K562 (cell line): Measurements from ENCODE around the gene MYO3A. TPM values are rescaled to one million over a fixed set of nuclear protein-coding genes. Genes with fewer than 3 reads are reported as not detected.

Experiments
- ATAC-seq: fragments of 200-7000 bp; cut with Tn5 transposase; 3 replicates; pipeline ENCODE4 v1.9.1; 2020; ENCODE audit warnings: moderate library complexity
- BruUV-seq: library from RNA; stranded (reverse); fragments of 400-500 nt; replicated peaks from 2 replicates; lab custom pipeline; 2021; lab: Mats Ljungman, UMichigan
- CTCF ChIA-PET: fragments of 300-600 bp; formaldehyde crosslinking; extraction: SDS; loops from one replicate; lab custom pipeline; 2021; ENCODE audit warnings: low intra/inter-chr PET ratio; lab: Yijun Ruan, JAX
- POLR2A ChIA-PET: fragments of 300-600, 350-650 bp; sonication (Branson Sonifier 250); formaldehyde crosslinking; extraction: SDS; loops from one replicate; lab custom pipeline; 2021; ENCODE audit warnings: antibody characterized with exemption, inconsistent platforms; lab: Yijun Ruan, JAX
- DNase-seq, 4 experiments: peaks; one replicate each; pipeline versions ENCODE4 v3.0.0 to v3.0.0-alpha.2; 2011 to 2018; ENCODE audit warnings: low spot score in 3 of 4, mixed read lengths in 3 of 4; ENCODE audit errors: extremely low read depth in 1 of 4
- FAIRE-seq: peaks from 2 replicates; lab custom pipeline; 2011; peaks lifted over from hg19 to GRCh38; lab: Jason Lieb, UNC
- H2AFZ ChIP-seq: 2 replicates; pipeline ENCODE4 v1.6.0; 2011; ENCODE audit warnings: low read depth, low read length, control low read depth, inconsistent platforms
- H3K27ac ChIP-seq: fragments of 200-600 bp; 3 replicates; pipeline ENCODE4 v1.8.0; 2011; ENCODE audit warnings: low read depth, mild to moderate bottlenecking, control low read depth, inconsistent platforms, low read length, moderate library complexity, mixed read lengths; ENCODE audit errors: extremely low read depth
- H3K27me3 ChIP-seq, 2 experiments: fragments of 300-600 bp in 1 of 2; 2 replicates in 1 of 2; 3 replicates in 1 of 2; pipeline versions ENCODE4 v1.6.0 to v1.8.0; 2011; ENCODE audit warnings: inconsistent platforms in 2 of 2, low read length in 2 of 2, mild to moderate bottlenecking in 1 of 2, mixed read lengths in 1 of 2, moderate library complexity in 1 of 2; ENCODE audit not compliant: control insufficient read depth in 2 of 2, insufficient read depth in 2 of 2
- H3K36me3 ChIP-seq: fragments of 300-600 bp; 3 replicates; pipeline ENCODE4 v1.8.0; 2011; ENCODE audit warnings: mild to moderate bottlenecking, low read length, inconsistent platforms; ENCODE audit not compliant: control insufficient read depth, insufficient read depth
- H3K4me1 ChIP-seq, 2 experiments: fragments of 200-600 bp in 1 of 2; replicated peaks in 1 of 2; 2 replicates in 1 of 2; 3 replicates in 1 of 2; pipeline versions ENCODE4 v1.5.1 to v1.8.0; 2011; ENCODE audit warnings: inconsistent platforms in 2 of 2, low read length in 2 of 2, mild to moderate bottlenecking in 1 of 2, mixed read lengths in 1 of 2, moderate library complexity in 1 of 2; ENCODE audit not compliant: control insufficient read depth in 2 of 2, insufficient read depth in 2 of 2
- H3K4me2 ChIP-seq: 2 replicates; pipeline ENCODE4 v1.6.1; 2011; ENCODE audit warnings: low read length, control low read depth, inconsistent platforms, mixed read lengths; ENCODE audit not compliant: insufficient read depth
- H3K4me3 ChIP-seq: fragments of 200-600 bp; sonication (generic), shearing (Covaris generic); 2 replicates; pipeline ENCODE4 v1.5.1; 2016; ENCODE audit warnings: control low read depth, inconsistent platforms
- H3K79me2 ChIP-seq: fragments of 200-600 bp; 3 replicates; pipeline ENCODE4 v1.8.0; 2011; ENCODE audit warnings: low read length, inconsistent platforms; ENCODE audit not compliant: control insufficient read depth, insufficient read depth
- H3K9ac ChIP-seq, 2 experiments: 2 replicates each; pipeline versions ENCODE4 v1.6.0 to v1.6.1; 2011; ENCODE audit warnings: low read depth in 2 of 2, low read length in 2 of 2, control low read depth in 1 of 2, inconsistent platforms in 1 of 2, mild to moderate bottlenecking in 1 of 2, mixed read lengths in 1 of 2; ENCODE audit not compliant: insufficient read depth in 1 of 2
- H3K9me1 ChIP-seq: one replicate; pipeline ENCODE4 v1.6.0; 2011; ENCODE audit warnings: inconsistent platforms, mild to moderate bottlenecking, low read length, moderate library complexity; ENCODE audit not compliant: control insufficient read depth, insufficient read depth
- H3K9me3 ChIP-seq: replicated peaks from 2 replicates; pipeline ENCODE4 v1.5.1; 2011; ENCODE audit warnings: low read depth, low read length, inconsistent platforms; ENCODE audit not compliant: control insufficient read depth, insufficient read depth
- H4K20me1 ChIP-seq: replicated peaks from 2 replicates; pipeline ENCODE4 v1.6.1; 2011; ENCODE audit warnings: low read length, inconsistent platforms, mixed read lengths; ENCODE audit not compliant: control insufficient read depth, insufficient read depth
- DIDO1 ChIP-seq: fragments of 450-650 bp; IDR thresholded peaks from 2 replicates; pipeline ENCODE4 v1.6.1; 2016; ENCODE audit warnings: low read depth, missing biosample characterization, missing genetic modification characterization
- ETV5 ChIP-seq: sonication (generic); formaldehyde crosslinking; IDR thresholded peaks from 2 replicates; pipeline ENCODE4 v1.4.0; 2020; ENCODE audit warnings: low read depth, mild to moderate bottlenecking, missing genetic modification reagents
- FUS ChIP-seq: fragments of 200-400 bp; formaldehyde crosslinking; optimal IDR thresholded peaks from 2 replicates; pipeline ENCODE3; 2017; ENCODE audit warnings: low read depth, low read length
- HDAC2 ChIP-seq: fragments of 450-650 bp; IDR thresholded peaks from 2 replicates; pipeline ENCODE4 v1.6.1; 2016; ENCODE audit warnings: mild to moderate bottlenecking
- MAZ ChIP-seq, 2 experiments: fragments of 450-650 bp in 1 of 2; sonication (generic) in 1 of 2; formaldehyde crosslinking; IDR thresholded peaks in 1 of 2; conservative IDR thresholded peaks in 1 of 2; 2 replicates each; pipeline versions ENCODE4 v1.4.0 to v1.5.0; 2020; ENCODE audit warnings: mild to moderate bottlenecking in 1 of 2, missing genetic modification reagents in 1 of 2
- NFIC ChIP-seq: fragments of 450-650 bp; IDR thresholded peaks from 2 replicates; pipeline ENCODE4 v1.6.1; 2017; ENCODE audit warnings: mild to moderate bottlenecking, inconsistent platforms
- PHF8 ChIP-seq: fragments of 200-600 bp; sonication (generic); IDR thresholded peaks from 2 replicates; pipeline ENCODE4 v1.6.1; 2012; ENCODE audit warnings: mixed run types, mild to moderate bottlenecking, inconsistent platforms, low read length, moderate library complexity, borderline replicate concordance
- PHTF2 ChIP-seq: fragments of 250-450 bp; sonication (Bioruptor Pico); IDR thresholded peaks from 2 replicates; pipeline ENCODE4 v1.5.0; 2021; ENCODE audit warnings: mild to moderate bottlenecking
- SMARCA4 ChIP-seq: fragments of 450-650 bp; IDR thresholded peaks from 2 replicates; pipeline ENCODE4 v1.6.1; 2016
- SUPT5H ChIP-seq: fragments of 450-650 bp; IDR thresholded peaks from 2 replicates; pipeline ENCODE4 v1.6.1; 2016
- ZFP1 ChIP-seq: fragments of 450-650 bp; formaldehyde crosslinking; IDR thresholded peaks from 2 replicates; pipeline ENCODE4 v1.4.0; 2020; ENCODE audit warnings: mild to moderate bottlenecking, mixed read lengths
- WGBS: fragments of 100-300 bp; shearing (Covaris generic); methylation state at CpG from one replicate; pipeline ENCODE4 v1.1.6; 2016; ENCODE audit warnings: low coverage, mixed read lengths; ENCODE audit not compliant: insufficient coverage; ENCODE audit errors: missing lambda C conversion rate; 5-methylcytosine and 5-hydroxymethylcytosine counted together
- in situ Hi-C: fragments of 300-500 bp; cut with MboI; formaldehyde crosslinking; loops from 4 replicates; pipeline ENCODE4 v1.15.0; 2018; ENCODE audit warnings: inconsistent platforms, mixed read lengths
- intact Hi-C: fragments of 100-400 bp; cut with micrococcal nuclease; formaldehyde crosslinking; loops from 2 replicates; pipeline ENCODE4 v1.14.2; 2022
- polyA plus RNA-seq, 8 experiments: library from polyadenylated mRNA; depleted of rRNA in 4 of 8; stranded (reverse) in 5 of 8; unstranded in 3 of 8; fragments of >200 nt; fragmentation: Nextera tagmentation in 2 of 8; fragmentation: Illumina TruSeq in 1 of 8; extraction: Ambion mirVana in 2 of 8; extraction: Trizol in 1 of 8; gene quantifications; 2 replicates each; pipeline versions ENCODE4 v1.2.1 to v1.2.3, GENCODE V29; 2011 to 2014; ENCODE audit warnings: inconsistent platforms in 1 of 8, missing spikeins in 1 of 8
- total RNA-seq, 7 experiments: library from RNA; depleted of rRNA in 6 of 7; stranded (reverse); fragments of >200 nt in 6 of 7; fragmentation: Illumina TruSeq in 2 of 7; extraction: Trizol in 2 of 7; gene quantifications; 2 replicates each; pipeline versions ENCODE4 v1.2.1 to v1.2.3, GENCODE V29; 2011 to 2021; ENCODE audit warnings: low replicate concordance in 1 of 7

Gene MYO3A
- total and polyA plus RNA-seq, 9 of the 15 experiments (the other 6 are each of a cell fraction or from before 2014, with no cell fraction given): not detected

DNA sequence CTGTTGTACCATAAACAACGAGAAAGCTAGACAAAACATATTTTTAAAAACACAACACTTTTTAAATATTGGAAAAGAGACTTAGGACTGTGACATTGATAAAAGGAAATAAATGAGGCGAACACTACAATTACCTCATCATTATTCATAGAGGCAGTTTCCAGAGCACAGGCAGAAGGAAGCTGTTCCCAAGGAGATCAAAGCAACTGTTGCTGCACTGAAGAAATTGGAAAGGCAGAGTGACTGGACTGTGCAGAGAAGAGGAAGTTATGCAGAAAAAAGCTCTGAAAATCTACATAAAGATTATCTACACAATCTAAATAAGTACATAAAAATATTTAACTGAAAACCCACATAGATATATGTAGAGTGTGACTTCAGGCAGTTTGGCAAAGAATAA lies 32.8 kb downstream of the MYO3A start:
- Histone ChIP-seq H3K9ac (no peak overlapping the region), H3K27me3 (no peaks in the 10 kb centered on the region), H3K79me2 (no peaks in the 10 kb centered on the region), H4K20me1 (no peaks in the 10 kb centered on the region), H3K4me1 (no peaks in the 10 kb centered on the region), H2AFZ (no peak overlapping the region), H3K27ac (no peak overlapping the region), H3K4me2 (no peak overlapping the region), H3K36me3 (no peaks in the 10 kb centered on the region), H3K9me3 (no peaks in the 10 kb centered on the region), H3K4me3 (no peak overlapping the region), H3K9me1 (no peaks in the 10 kb centered on the region)
- intact Hi-C loops (no loop called here), in situ Hi-C loops (no loop called here)
- TF ChIP-seq NFIC: no peak
- no peak for TF ChIP-seq SMARCA4
- no peak for TF ChIP-seq FUS
- no peak for TF ChIP-seq PHF8
- no peak for TF ChIP-seq ZFP1 (CRISPR knock-in tag)
- TF ChIP-seq ETV5 (CRISPR knock-in tag): no peak
- TF ChIP-seq MAZ (CRISPR knock-in tag; conservative IDR thresholded peaks at IDR 0.05 in 1 of 2, IDR thresholded peaks at IDR 0.05 in 1 of 2): no peak
- TF ChIP-seq PHTF2 (CRISPR knock-in tag): no peak
- TF ChIP-seq SUPT5H: no peak
- TF ChIP-seq HDAC2: no peak
- no peak for TF ChIP-seq DIDO1 (tag)
- POLR2A ChIA-PET: no interaction called here
- 0% methylated on average over 2 of the region's 2 CpGs for WGBS
- no peak for FAIRE-seq
- CTCF ChIA-PET: no interaction called here
- no peak for DNase-seq
- BruUV-seq: no TSS peak
- ATAC-seq: no peak
